Activated T-helper 1 cell treated with Interleukin-2 at 50 U/mL for 16 hours (primary cell): ENCODE results near the gene SLC38A7.
"Not testable (repeated sequence)": the region's sequence is repeated elsewhere in the genome, so short reads cannot be mapped to it uniquely, and the experiment has no call there.

Experiments used
- DNase-seq: peaks from one replicate; pipeline ENCODE4 v3.0.0-alpha.2; 2020; ENCODE audit warnings: low read depth

The SLC38A7 gene, protein sequence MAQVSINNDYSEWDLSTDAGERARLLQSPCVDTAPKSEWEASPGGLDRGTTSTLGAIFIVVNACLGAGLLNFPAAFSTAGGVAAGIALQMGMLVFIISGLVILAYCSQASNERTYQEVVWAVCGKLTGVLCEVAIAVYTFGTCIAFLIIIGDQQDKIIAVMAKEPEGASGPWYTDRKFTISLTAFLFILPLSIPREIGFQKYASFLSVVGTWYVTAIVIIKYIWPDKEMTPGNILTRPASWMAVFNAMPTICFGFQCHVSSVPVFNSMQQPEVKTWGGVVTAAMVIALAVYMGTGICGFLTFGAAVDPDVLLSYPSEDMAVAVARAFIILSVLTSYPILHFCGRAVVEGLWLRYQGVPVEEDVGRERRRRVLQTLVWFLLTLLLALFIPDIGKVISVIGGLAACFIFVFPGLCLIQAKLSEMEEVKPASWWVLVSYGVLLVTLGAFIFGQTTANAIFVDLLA

DNA sequence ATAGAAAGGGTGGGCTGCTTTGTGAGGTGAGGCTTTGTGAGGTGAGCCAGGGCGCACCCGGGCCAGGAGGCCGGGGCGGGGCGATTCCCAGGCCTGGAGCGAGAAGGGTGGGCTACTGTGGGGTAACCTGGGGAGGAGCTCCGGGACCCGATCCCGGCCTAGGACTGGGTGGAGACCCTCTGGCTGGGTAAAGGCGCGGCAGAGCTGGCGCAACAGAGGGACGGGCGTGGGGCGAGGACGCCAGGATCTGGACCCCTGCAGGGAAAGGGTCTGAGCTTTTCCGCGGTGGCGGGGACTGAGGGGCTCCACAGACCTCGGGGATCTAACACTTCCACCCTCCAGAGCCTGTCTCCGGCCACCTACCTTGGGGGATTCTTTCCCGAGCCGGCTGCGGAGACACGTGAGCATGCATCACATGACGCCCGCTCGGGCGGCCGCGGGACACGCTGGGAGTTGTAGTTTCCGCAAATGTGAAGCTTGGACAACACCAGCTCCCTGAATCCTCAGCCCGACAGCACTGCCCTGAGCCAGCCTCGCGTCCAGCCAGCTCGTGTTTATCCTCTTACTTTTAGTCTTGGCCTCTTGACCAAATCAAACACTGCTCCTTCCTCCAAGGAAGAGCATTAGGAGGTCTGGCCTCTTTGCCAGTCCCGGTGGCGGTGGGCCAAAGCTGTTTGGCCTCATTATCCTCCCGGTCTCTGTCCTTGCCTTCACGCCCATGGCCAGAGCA is at the start of gene SLC38A7:
TSS of gene SLC38A7 (minus strand) at position 417 of the 730 bp plus-strand sequence. CDS start 4,644 bp downstream, outside the sequence.
- peak; percentile 48 for DNase-seq

DNA sequence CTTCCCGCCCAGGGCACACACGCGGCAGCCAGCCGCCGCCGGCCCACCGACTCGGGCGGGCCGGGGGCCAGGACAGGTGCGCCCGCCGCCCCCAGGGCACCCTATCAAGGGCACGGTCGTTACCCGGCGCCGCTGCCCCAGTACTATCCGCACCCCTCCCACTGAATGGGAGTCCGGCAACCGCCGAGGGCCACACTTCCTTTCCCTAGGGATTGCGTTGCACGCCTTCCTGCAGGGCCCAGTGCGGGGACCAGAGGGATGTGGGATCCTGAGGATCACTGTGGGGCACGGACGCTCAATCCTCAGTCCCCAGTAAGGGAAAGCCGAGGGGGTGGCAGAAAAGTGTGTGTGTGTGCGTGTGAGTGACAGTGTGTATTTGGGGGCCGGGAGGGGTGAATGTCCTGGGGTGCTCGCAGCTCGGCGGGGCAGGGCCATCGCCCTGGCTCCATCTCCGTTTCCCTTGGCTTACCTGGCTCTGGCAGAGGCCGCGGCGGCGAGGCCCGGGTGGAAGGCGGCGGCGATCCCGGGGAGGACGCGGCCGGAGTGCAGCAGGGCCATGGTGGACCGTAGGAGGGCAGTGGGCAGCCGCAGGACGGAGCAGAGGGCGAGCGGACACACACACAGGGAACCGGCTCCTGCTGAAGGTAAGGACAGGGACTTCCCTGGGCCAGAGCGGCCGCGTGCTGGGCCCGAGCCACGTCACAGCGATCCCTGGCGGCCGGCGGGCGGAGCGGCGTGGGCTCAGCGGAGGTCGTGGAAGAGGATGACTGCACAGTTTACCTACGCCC is 49.3 kb upstream of the SLC38A7 start, which contains the start of gene GOT2:
TSS of gene GOT2 (minus strand) at position 646 of the 788 bp plus-strand sequence. CDS start at position 558, 88 bp downstream.
- peak; percentile 70 for DNase-seq

DNA sequence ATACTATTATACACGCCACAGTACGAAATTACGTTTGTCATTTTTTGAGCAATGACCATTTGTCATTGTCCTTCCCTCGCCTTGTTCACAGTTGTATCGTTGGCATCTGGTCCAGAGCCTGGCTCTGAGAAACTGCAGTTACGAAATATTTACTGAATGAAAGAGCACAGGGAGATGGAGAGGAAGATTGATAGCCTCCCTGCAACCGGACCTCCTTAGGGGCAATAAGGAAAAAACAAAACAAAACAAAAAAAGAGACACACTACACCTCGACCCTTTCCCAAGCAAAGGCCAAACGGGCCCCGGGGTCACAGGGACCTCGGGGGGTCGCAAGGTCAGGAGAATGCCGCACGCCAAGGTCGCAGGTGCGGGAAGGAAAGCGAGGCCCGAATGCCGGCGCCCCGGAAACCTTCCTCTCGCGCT is 48.7 kb upstream of the SLC38A7 start:
- no peak for DNase-seq

DNA sequence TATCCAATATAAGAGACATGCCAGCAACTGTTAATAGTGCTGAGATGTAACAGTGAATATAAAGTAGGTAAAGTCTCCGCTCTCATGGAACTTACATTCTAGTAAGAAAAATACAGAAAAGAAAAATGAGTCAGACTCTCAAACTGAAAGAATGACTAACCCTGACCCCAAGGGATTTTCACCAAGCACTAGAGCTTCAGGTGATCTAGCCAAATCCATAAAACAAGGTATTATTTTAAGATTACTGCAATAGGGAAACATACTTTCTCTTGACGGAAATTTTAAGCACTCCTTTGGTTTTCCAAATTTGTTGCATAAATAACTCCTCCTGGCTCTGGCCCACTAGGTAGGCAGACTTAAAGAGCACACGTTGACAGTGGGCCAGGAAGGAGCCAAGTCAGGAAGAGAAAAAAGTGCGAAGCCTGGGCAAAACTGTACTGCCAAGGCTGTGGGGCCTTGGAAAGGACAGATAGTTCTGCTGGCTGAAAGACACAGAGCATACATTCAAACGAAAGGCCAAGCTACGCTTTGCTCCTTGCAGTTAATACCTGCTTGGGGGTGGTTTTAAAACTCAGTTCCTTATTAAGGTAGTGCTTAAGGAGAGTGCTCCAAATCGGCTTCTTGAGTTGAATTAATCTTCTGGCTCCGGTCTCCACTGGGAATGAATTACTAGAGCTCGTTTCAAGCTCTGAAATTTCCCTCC is 48.1 kb upstream of the SLC38A7 start:
- no peak for DNase-seq

DNA sequence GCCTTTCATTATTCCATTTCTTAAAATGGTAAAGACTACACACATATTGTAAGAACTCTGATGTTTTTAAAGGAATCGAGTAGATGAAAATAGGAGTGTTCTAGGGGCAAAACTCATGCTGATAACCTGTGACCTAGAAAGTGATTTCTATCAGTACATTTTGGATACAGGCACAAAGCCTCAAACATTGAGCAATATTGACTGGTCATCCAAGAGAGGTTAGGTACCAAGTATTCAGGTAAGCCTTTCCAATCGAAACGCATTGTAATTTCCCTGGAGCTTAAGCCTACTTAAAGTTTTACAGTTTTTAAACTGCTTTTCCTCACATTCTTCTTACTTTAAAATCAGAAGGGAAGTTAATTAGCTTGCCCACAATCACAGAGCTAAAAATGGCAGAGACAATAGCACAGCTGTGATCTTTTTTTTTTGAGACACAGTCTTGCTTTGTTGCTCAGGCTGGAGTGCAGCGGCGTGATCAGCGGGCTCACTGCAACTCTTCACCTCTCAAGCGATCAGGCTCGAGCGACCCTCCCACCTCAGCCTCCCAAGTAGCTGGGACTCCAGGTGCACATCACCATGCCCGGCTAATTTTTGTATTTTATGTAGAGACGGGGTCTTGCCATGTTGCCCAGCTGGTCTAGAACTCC is 46.3 kb upstream of the SLC38A7 start:
- no peak for DNase-seq

DNA sequence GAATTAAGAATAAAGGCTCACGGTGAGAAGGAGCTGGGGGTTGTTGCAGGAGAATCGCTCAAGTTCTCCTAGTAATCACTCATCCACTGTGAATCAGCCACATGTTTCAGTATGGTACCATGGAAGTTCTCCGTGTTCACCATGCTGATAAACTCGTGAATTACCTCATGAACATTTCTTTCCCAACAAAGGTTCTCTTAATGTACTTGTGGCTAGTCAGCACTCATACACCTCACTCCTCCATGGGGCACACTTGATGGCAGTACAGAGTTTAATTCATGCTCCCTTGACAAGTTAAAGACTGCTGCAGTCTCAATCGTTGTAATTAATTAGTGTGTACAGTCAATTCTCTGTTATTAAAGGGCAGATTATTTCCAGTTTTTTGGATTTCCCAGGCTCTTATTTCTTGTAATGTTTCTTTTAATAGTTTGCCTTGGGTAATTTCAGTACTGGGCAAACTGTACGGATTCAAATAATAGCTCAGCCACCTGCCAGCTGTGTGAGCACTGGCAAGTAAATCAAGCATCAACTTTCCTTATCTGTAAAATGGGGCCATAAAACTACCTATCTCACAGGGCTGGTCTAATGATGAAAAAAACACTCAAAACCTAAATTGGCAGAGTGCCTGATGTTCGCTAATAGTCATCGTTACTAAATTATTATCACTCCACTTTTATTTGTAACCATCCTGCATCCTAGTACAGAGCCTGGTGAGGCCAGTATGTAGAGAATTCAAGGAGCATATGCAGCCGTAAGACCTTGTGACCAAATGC is 43.4 kb upstream of the SLC38A7 start:
- no peak for DNase-seq

DNA sequence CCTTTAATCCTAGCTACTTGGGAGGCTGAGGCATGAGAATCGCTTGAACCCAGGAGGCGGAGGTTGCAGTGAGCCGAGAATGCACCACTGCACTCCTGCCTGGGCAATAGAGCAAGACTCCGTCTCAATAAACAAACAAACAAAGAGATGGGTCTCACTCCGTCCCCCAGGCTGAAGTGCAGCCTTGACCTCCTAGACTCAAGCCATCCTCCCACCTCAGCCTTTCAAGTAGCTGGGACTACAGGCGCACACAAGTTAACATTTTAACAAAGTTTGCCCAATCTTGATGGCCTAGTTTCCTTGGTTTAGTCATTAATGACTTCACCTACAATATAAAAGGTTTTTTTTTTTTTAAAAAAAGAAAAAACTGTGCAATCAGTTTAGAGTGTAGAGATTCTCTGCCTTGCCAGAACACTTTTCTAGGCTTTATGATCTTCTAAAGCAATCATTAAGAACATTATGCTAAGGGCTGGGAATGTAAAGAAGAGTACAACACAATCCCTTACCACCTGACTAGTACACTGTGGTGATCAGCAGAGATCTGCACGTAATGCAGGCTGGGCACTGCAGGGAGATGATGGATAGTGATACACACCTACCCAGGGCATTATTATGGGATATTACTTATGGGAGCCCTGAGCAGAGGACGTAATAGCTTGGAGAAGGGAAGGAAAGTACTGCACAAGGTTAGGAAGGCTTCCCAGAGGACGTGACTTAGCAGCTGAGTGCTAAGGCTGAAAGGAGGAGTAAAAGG is 42.6 kb upstream of the SLC38A7 start:
- DNase-seq: no peak

DNA sequence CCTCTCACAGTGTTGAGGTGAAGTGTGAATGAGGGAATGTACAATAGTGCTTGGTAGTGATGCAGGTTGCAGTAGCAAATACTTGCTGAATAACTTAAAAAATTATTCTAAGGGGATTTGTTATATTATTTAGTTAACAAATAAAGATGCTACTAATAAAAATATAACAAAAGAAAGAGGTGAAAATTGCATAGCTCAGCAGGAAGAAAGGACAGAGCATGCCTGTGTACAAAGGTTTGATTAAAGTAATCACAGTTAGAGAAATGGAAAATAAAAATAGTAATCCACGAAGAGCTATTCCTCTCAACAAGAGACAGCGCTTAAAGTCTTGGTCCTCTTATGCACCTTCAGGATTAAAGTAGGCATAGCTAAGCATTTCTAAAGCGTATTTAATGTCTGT is 38.5 kb upstream of the SLC38A7 start:
- no peak for DNase-seq

DNA sequence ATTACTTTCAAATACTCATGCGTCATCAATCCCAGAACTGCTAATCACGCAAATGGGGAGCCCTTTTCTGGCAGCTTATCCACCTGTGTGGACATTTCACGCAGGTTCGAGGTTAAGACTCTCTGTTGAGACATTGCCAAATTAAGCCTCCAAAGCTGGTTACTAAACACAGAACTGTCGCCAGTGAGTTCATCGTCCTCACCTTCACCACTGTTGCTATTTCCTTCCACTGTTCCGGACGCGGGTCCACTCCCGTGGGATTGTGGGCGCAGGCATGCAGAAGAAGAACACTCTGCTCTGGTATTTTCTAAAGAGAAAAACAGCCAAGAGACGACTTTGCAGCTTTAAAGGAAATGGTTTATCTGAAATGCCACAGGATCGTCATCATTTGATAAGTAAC is 33.4 kb upstream of the SLC38A7 start:
- no peak for DNase-seq

DNA sequence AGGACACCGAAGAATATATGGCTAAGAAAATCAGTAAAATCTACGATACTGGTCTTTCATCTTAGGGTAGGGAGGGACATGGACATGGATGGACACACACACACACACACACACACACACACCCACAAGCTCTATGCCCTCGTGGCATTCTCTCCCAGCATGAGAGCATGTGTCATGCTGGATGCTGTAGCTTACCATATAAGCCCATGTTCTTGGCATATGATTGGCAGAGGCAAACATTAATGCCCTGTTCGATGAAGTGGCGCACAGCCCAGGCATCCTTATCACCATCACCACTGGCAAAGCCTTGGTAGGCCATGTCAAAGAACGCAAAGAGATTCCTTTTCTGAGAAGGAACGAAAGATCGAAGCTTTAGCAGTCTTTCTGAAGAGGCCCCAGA is 31.9 kb upstream of the SLC38A7 start:
- DNase-seq: no peak

DNA sequence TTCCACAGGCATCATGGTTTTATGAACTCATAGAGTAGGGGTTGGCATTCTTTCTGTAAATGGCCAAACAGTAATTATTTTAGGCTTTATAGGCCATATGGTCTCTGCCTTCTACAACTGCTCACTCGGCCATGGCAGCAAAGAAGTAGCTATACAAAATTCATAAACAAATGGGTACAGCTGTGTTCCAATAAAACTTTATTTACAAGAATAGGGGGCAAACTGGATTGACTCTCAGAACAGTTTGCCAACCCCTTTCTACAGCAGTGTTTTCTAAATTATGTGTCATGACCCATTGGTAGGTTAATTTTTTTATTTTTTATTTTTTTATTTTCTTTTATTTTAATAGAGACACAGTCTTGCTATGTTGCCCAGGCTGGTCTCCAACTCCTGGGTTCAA is 29.2 kb upstream of the SLC38A7 start:
- no peak for DNase-seq

DNA sequence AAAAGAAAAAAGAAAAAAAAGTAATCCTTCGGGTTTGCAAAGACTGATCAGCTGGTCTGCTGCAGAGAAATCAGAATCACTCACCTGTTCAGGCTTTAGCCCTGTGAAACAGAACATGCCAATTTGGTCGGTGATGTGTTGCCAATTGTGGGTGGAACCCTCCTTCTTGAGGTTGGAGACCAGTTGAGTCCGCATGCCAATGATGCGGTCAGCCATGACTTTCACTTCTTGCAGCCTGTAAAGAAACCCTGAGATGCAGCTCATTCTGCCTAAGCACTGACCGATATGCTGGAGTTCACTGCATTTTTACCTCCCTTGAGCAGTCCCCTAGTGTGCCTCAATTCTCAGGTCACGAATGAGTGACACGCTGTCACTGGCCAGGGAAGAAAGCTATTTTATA is 24.8 kb upstream of the SLC38A7 start:
- DNase-seq: no peak

DNA sequence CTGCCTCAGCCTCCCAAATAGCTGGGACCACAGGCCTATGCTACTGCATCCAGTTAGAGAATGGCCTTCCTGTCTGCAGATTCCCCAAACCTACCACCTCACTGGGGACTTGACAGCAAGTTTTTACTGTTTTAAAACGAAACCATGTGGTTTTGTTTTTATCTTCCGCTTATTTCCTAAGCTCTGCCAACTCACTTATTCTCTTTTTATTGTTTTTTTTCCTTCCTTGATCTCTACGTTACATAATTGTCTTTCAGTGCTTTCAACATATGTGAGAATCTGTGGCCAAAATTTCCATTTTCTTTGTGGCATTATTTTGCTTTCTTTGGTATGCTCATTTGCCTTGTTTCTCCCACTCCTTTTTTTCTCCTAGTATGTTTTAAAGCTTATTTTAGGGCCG is 14.6 kb upstream of the SLC38A7 start:
- no peak for DNase-seq

DNA sequence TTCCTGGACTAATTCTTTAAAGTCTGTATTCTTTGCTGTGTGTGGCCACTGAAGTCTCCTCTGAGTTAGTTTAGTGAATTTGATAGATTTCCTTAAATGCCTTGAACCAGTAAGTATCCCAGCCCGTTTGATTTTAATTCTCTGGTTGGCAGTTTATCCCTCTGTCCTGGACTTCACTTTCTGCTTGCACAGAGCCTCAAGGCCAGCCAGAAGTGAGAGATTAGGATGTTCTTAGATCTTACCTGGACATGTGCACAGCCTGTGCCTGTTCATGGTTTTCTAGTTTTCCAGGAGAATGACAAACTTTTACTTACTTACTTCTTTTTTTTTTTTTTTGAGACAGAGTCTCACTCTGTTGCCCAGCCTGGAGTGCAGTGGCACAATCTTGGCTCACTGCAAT is 10.8 kb upstream of the SLC38A7 start:
- DNase-seq: no peak

DNA sequence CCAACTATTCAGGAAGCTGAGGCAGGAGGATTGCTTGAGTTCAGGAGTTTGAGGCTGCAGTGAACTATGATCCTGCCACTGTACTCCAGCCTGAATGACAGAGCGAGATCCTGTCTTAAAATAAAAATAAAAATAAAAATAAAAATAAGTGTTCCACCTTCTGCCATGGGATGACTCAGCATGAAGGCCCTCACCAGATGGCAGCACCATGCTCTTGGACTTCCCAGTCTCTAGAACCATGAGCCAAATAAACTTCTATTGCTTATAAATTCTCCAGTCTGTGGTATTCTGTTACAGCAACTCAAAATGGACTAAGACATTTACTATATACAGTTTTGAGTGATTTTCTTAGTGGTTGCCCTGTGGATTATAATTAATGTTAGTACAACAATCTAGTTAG is 7.9 kb upstream of the SLC38A7 start:
- DNase-seq: no peak

DNA sequence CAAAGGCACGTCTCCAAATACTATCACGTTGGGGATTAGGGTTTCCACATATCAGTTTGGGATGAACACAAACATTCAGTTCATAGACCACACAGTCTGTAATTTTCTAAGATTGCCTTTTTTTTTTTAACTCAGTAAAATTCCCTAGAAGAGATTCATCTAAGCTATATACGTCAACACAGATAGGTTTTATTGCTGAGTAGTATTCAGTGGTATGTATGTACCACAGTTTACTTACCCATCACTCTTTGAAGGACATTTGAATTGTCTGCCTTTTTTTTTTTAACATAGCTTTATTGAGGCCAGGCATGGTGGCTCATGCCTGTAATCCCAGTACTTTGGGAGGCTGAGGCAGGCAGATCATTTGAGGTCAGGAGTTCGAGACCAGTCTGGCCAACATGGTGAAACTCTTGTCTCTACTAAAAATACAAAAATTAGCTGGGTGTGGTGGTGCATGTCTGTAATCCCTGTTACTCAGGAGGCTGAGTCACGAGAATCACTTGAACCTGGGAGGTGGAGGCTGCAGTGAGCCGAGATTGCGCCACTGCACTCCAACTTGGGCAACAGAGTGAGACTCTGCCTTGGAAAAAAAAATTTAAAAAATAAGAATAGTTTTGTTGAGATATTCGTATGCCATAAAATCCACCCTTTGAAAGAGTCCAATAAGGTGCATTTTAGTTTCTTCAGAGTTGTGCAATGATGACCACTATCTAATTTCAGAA is 2.6 kb upstream of the SLC38A7 start:
- not testable (repeated sequence) for DNase-seq

DNA sequence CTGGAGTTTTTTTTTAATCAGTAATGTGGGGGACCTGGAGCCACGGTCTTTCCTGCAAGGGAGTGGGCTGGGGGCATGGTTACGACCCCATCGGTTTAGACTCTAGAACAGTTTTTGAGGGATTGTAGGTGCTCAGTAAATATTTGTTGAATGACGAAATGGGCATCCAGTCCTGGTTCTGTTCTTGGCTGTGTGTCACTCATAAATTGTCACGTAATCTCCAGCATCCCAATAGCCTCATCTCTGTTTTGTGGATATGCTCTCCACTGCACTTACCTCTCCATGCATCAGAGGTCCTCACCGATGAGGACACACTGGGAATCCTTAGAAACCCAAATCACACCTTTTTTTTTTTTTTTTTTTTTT is 497 bp upstream of the SLC38A7 start:
- DNase-seq: no peak

DNA sequence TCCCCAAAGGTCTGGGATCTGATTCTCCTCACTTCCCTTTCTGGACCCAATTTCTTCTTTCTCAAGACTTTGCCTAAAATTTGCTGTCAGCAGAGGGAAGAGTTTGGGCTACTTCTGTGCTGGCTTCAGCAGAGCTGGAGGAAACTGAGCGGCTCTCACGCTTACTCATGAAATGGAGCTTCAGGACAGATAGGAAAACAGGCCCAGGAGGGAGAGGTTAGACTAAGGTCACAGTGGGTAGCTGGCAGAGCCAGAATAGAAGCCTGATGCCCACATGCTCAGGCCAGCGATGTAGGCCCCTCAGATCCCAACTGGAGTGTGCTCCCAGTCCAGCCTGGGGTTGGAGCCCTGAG is 593 bp downstream of the SLC38A7 start:
- no peak for DNase-seq

DNA sequence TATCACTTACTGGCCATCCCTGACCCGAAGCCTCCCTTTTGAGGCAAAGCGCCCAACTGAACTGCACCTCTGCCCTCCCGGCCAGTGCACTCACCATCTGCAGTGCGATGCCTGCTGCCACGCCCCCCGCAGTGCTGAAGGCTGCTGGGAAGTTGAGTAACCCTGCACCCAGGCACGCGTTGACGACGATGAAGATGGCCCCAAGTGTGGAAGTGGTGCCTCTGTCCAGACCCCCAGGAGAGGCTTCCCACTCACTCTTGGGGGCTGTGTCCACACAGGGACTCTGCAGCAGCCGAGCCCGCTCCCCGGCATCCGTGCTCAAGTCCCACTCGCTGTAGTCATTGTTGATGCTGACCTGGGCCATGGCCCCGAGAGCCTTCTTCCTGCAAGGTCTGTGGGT is 4.8 kb downstream of the SLC38A7 start:
- no peak for DNase-seq
